GM12878 (cell line): ENCODE data around the gene ASGR1. TPM values are rescaled to one million over a fixed set of nuclear protein-coding genes. Genes with fewer than 3 reads are reported as not detected.

ENCODE experiments used
- ATAC-seq: fragments of 200-7000 bp; cut with Tn5 transposase; 3 replicates; pipeline ENCODE4 v1.9.1; 2020; ENCODE audit warnings: mild to moderate bottlenecking, moderate library complexity
- BruUV-seq: library from RNA; stranded (reverse); fragments of 400-500 nt; replicated peaks from 2 replicates; lab custom pipeline; 2021; lab: Mats Ljungman, UMichigan
- CTCF ChIA-PET: fragments of 300-600 bp; sonication (Branson Sonifier 250); formaldehyde crosslinking; extraction: SDS; loops from one replicate; lab custom pipeline; 2021; ENCODE audit warnings: inconsistent platforms; lab: Yijun Ruan, JAX
- POLR2A ChIA-PET: fragments of 350-600 bp; formaldehyde crosslinking; extraction: SDS; loops from one replicate; lab custom pipeline; 2021; ENCODE audit warnings: inconsistent platforms; lab: Charles Lee
- RAD21 ChIA-PET: fragments of 300-600 bp; sonication (Branson Sonifier 250); formaldehyde crosslinking; loops from one replicate; lab custom pipeline; 2023; ENCODE audit warnings: antibody characterized with exemption; ENCODE audit not compliant: unreplicated experiment; lab: Charles Lee
- SMC1A ChIA-PET: fragments of 300-600 bp; sonication (Branson Sonifier 250); formaldehyde crosslinking; loops from one replicate; lab custom pipeline; 2023; ENCODE audit not compliant: unreplicated experiment, uncharacterized antibody; lab: Charles Lee
- DNase-seq: peaks from one replicate; pipeline ENCODE4 v3.0.0-alpha.2; 2011; ENCODE audit warnings: low read depth, low spot score
- FAIRE-seq: peaks from 3 replicates; lab custom pipeline; 2011; peaks lifted over from hg19 to GRCh38; lab: Jason Lieb, UNC
- H2AFZ ChIP-seq: 2 replicates; pipeline ENCODE4 v1.6.0; 2011; ENCODE audit warnings: low read depth, low read length, control low read depth; ENCODE audit not compliant: control insufficient read depth
- H3K27ac ChIP-seq: 2 replicates; pipeline ENCODE4 v1.5.1; 2011; ENCODE audit warnings: control low read depth; ENCODE audit not compliant: control insufficient read depth, insufficient read depth
- H3K27me3 ChIP-seq, 2 experiments: replicated peaks in 1 of 2; 2 replicates each; pipeline versions ENCODE4 v1.6.0 to v1.6.1; 2011; ENCODE audit warnings: low read length in 1 of 2; ENCODE audit not compliant: control insufficient read depth in 2 of 2, insufficient read depth in 2 of 2
- H3K36me3 ChIP-seq, 2 experiments: 2 replicates each; pipeline ENCODE4 v1.5.1; 2011; ENCODE audit warnings: low read length in 1 of 2; ENCODE audit not compliant: control insufficient read depth in 2 of 2, insufficient read depth in 2 of 2
- H3K4me1 ChIP-seq: 2 replicates; pipeline ENCODE4 v1.6.1; 2011; ENCODE audit warnings: mild to moderate bottlenecking, low read length, moderate library complexity, mixed read lengths; ENCODE audit not compliant: control insufficient read depth, insufficient read depth
- H3K4me2 ChIP-seq: 2 replicates; pipeline ENCODE4 v1.6.0; 2011; ENCODE audit warnings: control low read depth; ENCODE audit not compliant: control insufficient read depth, insufficient read depth
- H3K4me3 ChIP-seq: fragments of 200-600 bp; sonication (generic); 2 replicates; pipeline ENCODE4 v1.5.1; 2016
- H3K79me2 ChIP-seq: 2 replicates; pipeline ENCODE4 v1.6.0; 2011; ENCODE audit warnings: low read length; ENCODE audit not compliant: control insufficient read depth, insufficient read depth
- H3K9ac ChIP-seq: 2 replicates; pipeline ENCODE4 v1.8.0; 2011; ENCODE audit warnings: low read length, control low read depth, mixed read lengths; ENCODE audit not compliant: control insufficient read depth, insufficient read depth
- H3K9me3 ChIP-seq: replicated peaks from 3 replicates; pipeline ENCODE4 v1.5.1; 2011; ENCODE audit warnings: mild to moderate bottlenecking, low read length; ENCODE audit not compliant: control insufficient read depth, insufficient read depth
- H4K20me1 ChIP-seq: 2 replicates; pipeline ENCODE4 v1.6.0; 2011; ENCODE audit not compliant: control insufficient read depth, insufficient read depth
- BHLHE40 ChIP-seq, 2 experiments: fragments of 450-650 bp in 1 of 2; IDR thresholded peaks; 2 replicates each; pipeline ENCODE4 v1.6.1; 2011 to 2017; ENCODE audit warnings: low read depth in 2 of 2, borderline replicate concordance in 1 of 2, improper control_type of control experiment in 1 of 2, low read length in 1 of 2, mild to moderate bottlenecking in 1 of 2
- CHD4 ChIP-seq: fragments of 200-600 bp; sonication (generic); IDR thresholded peaks from 2 replicates; pipeline ENCODE4 v1.6.1; 2016; ENCODE audit warnings: mild to moderate bottlenecking
- JUNB ChIP-seq: IDR thresholded peaks from 2 replicates; pipeline ENCODE4 v1.6.1; 2016; ENCODE audit warnings: antibody characterized with exemption, mild to moderate bottlenecking
- MAX ChIP-seq: IDR thresholded peaks from 2 replicates; pipeline ENCODE4 v1.6.1; 2012; ENCODE audit warnings: low read depth, low read length, improper control_type of control experiment
- MYC ChIP-seq: IDR thresholded peaks from 2 replicates; pipeline ENCODE4 v1.6.1; 2011; ENCODE audit warnings: mild to moderate bottlenecking, low read length, moderate library complexity, inconsistent platforms; ENCODE audit not compliant: insufficient read depth, insufficient replicate concordance, insufficient read length, severe bottlenecking
- RUNX3 ChIP-seq: IDR thresholded peaks from 2 replicates; pipeline ENCODE4 v1.6.1; 2012; ENCODE audit warnings: low read length, inconsistent platforms
- SIX5 ChIP-seq: IDR thresholded peaks from 2 replicates; pipeline ENCODE4 v1.6.1; 2011; ENCODE audit warnings: mild to moderate bottlenecking, low read depth, low read length, moderate library complexity; ENCODE audit not compliant: severe bottlenecking
- SUZ12 ChIP-seq: fragments of 200-600 bp; sonication (generic); IDR thresholded peaks from one replicate; pipeline ENCODE4 v1.6.1; 2018; ENCODE audit warnings: antibody characterized with exemption, mild to moderate bottlenecking; ENCODE audit not compliant: unreplicated experiment
- WGBS: methylation state at CpG from one replicate; pipeline ENCODE4 v1.1.6; 2016; ENCODE audit warnings: low lambda C conversion rate; ENCODE audit not compliant: insufficient replicate concordance, insufficient coverage; ENCODE audit errors: missing lambda C conversion rate; 5-methylcytosine and 5-hydroxymethylcytosine counted together
- in situ Hi-C: fragments of 300-500 bp; cut with MboI; formaldehyde crosslinking; loops from 9 replicates; pipeline ENCODE4 v1.14.3; 2018; ENCODE audit warnings: mixed read lengths
- intact Hi-C: fragments of 100-400 bp; cut with micrococcal nuclease; formaldehyde crosslinking; loops from one replicate; pipeline ENCODE4 v1.14.2; 2022; ENCODE audit not compliant: unreplicated experiment
- polyA plus RNA-seq, 11 experiments: library from polyadenylated mRNA; depleted of rRNA in 4 of 11; unstranded in 6 of 11; stranded (reverse) in 5 of 11; fragments of >200 nt; fragmentation: Nextera tagmentation in 4 of 11; fragmentation: Illumina TruSeq in 1 of 11; extraction: Ambion mirVana in 4 of 11; extraction: Trizol in 1 of 11; gene quantifications; 1 replicate in 1 of 11; 2 replicates in 10 of 11; pipeline versions ENCODE4 v1.2.1 to v1.2.3, GENCODE V29; 2011 to 2016; ENCODE audit warnings: inconsistent platforms in 2 of 11, missing spikeins in 2 of 11, low read depth in 1 of 11
- total RNA-seq, 4 experiments: library from RNA; depleted of rRNA in 3 of 4; stranded (reverse); fragments of >200 nt in 3 of 4; fragmentation: Illumina TruSeq in 1 of 4; extraction: Trizol in 1 of 4; gene quantifications; 2 replicates each; pipeline versions ENCODE4 v1.2.1 to v1.2.3, GENCODE V29; 2013 to 2021

ASGR1 gene
- total and polyA plus RNA-seq, 10 of the 15 experiments (the other 5 are each of a cell fraction or from before 2014, with no cell fraction given): 0.06 to 0.34 (median 0.14) TPM; not detected in 6

DNA sequence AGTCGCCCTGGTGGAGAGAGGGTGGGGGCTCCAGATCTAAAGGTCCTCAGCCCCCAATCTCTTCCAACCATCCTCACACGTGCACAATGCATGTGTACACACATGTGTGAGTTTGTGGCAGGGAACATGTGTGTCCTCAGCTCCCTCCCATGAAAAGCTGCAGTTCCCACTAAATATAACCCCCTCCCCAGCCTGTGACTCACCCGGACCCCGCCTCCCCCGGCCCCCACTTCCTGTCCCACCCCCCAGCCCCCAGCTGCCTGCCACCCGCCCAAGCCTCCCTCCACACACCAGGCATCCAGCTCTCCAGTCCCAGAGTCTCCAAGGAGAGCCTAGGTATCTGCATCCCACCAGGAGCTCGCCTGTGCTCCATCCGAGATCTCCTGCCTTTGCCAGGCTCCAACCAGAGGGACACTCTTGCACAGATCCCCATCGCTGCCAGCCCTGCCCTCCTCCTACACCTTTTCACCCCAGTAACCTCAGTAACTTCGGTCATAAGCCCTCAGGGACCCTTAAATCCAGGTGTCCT is 36.5 kb upstream of the ASGR1 start:
- no TSS peak for BruUV-seq
- 0% methylated on average over 7 of the region's 10 CpGs for WGBS
- peak overlapping the region; percentile 5; the same call in 1 of the 2 replicates for H3K4me2 ChIP-seq
- ChIA-PET CTCF (interaction anchor here (1.4 to 1.9 kb wide), 2 partner anchors 66 to 81 kb away, joined by 3 to 7 read pairs; partner anchors contain the start of gene SLC2A4), POLR2A (interaction anchor here (1.3 to 3.3 kb wide), 3 partner anchors 19 to 25 kb away, joined by 3 to 12 read pairs (median 7); partner anchors contain the start of genes DVL2 and PHF23), RAD21 (interaction anchor here (0.6 kb wide), 1 partner anchor 170 kb away, joined by 4 read pairs; no protein-coding TSS in a partner anchor), SMC1A (interaction anchor here (1.6 kb wide), 1 partner anchor 36 kb away, joined by 4 read pairs; the partner anchor contains the start of gene CTDNEP1)
- H3K9me3 ChIP-seq: no peaks in the 10 kb centered on the region
- H2AFZ ChIP-seq: no peak overlapping the region
- FAIRE-seq (no peak), ATAC-seq (no peak), DNase-seq (no peak)
- no peak for TF ChIP-seq JUNB
- TF ChIP-seq CHD4: no peak
- no peak for TF ChIP-seq SIX5
- no peak for TF ChIP-seq RUNX3
- no peak for TF ChIP-seq MYC
- no peak for TF ChIP-seq MAX
- TF ChIP-seq SUZ12: no peak
- TF ChIP-seq BHLHE40 (IDR thresholded peaks at IDR 0.05; ENCODE audit: borderline replicate concordance in 1 of 2, low read depth in 2 of 2, low read length in 1 of 2): peak in 1 of 2 experiments; percentile 69; a peak in 2 of 4 replicates
- H3K4me1 ChIP-seq: peaks cover 18% of the 10 kb centered on the region
- no peaks in the 10 kb centered on the region for H3K27me3 ChIP-seq
- H3K4me3 ChIP-seq: no peak overlapping the region
- in situ Hi-C loops (no loop called here), intact Hi-C loops (loop anchor here (2.0 kb wide), 2 partner anchors 23 to 37 kb away; partner anchors contain the start of genes ELP5 and PHF23)
- no peaks in the 10 kb centered on the region for H3K36me3 ChIP-seq
- H4K20me1 ChIP-seq: no peaks in the 10 kb centered on the region
- no peak overlapping the region for H3K27ac ChIP-seq
- H3K9ac ChIP-seq: no peak overlapping the region
- H3K79me2 ChIP-seq: peaks cover 11% of the 10 kb centered on the region
